ENCODE results near the gene GOLGA6D.
"Not testable (repeated sequence)": the region's sequence is repeated elsewhere in the genome, so short reads cannot be mapped to it uniquely, and the experiment has no call there.

GOLGA6D gene, protein sequence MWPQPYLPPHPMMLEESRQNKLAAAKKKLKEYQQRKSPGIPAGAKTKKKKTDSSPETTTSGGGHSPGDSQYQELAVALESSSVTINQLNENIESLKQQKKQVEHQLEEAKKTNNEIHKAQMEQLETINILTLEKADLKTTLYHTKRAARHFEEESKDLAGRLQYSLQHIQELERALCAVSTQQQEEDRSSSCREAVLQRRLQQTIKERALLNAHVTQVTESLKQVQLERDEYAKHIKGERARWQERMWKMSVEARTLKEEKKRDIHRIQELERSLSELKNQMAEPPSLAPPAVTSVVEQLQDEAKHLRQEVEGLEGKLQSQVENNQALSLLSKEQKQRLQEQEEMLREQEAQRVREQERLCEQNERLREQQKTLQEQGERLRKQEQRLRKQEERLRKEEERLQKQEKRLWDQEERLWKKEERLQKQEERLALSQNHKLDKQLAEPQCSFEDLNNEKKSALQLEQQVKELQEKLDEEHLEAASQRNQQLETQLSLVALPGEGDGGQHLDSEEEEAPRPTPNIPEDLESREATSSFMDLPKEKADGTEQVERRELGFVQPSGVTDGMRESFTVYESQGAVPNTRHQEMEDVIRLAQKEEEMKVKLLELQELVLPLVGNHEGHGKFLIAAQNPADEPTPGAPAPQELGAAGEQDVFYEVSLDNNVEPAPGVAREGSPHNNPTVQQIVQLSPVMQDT

DNA sequence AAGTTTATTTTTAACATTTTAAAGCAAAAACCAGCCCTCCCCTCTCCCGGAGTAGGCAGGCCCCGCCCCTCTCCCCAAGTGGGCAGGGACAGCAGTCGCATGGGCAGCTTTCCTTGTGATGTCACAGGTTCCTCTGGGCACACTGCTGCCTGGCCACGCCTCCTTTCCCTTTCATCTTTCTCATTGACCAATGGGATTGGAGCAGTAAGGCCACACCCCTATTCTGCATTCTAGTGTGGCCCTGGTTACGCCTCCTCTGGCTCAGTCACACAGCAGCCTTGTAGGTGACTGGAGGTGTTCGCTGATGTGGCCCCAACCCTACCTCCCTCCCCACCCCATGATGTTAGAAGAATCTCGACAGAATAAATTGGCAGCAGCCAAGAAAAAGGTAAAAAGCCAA is at the start of gene GOLGA6D:
TSS of gene GOLGA6D (plus strand) at position 264 of the 400 bp plus-strand sequence. CDS start at position 305, 41 bp downstream.
- not testable (repeated sequence) for DNase-seq (ENCODE audit: low spot score)

DNA sequence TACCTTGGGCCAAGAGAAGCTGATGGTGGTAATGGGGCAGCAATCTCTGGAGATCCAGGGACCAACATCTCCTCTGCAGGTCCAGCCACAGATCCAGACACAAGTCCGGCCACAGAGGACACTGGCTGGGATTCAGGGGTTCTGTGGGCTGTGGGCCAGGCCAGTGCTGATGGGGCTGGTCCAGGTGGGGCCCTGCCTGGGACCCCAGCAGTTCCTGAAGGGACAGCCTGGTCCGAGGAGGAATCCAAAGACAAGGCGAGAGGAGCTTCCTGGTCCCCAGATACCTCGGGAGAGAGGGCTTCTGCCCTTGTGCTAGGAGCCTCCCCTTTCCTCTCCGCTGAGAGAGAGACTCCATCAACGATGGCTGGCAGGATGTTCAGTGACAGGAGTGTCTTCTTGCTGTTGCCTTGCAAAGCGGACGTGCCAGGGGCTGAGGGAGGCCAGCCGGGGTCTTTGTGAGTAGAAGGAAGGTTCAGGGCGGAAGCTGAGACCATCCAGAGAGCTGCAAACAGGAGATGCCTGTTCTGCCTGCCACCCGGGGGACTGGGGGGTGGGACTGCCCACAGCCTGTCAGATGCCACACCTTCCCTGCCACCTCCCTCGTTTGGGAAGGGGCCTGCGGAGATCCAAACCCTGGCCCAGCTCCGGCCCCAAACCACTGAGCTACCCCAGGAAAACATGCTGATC is 49.0 kb upstream of the GOLGA6D start:
- no peak for DNase-seq (ENCODE audit: low spot score)

DNA sequence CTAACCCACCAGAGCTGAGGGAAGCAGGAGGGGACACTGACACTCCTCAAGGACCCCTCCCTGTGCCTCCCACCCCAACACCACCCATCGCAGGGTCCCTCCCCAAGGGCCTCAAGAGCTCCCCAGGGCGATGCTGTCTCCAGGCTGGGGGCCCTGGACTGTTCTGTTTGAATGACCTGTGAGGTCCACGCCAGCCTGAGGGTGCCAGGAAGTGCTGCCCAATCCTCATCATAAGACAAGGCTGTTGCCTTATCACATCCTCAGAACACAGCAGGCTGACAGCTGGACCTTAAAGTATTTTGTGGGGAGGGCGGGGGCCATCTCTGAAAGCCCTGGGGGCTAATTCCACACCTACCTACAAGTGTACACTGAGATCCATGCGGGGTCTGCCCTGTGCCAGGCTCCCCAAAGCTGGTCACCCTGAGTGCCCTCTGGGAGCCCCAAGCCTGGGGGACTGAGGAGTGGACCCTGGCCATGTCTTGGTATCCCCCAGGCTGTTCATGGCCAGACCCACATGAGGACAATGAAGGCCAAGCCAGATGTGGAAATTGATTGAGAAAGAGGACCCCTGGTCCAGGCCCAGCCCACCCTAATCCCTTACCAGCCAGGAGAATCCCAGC is 48.3 kb upstream of the GOLGA6D start:
- no peak for DNase-seq (ENCODE audit: low spot score)

DNA sequence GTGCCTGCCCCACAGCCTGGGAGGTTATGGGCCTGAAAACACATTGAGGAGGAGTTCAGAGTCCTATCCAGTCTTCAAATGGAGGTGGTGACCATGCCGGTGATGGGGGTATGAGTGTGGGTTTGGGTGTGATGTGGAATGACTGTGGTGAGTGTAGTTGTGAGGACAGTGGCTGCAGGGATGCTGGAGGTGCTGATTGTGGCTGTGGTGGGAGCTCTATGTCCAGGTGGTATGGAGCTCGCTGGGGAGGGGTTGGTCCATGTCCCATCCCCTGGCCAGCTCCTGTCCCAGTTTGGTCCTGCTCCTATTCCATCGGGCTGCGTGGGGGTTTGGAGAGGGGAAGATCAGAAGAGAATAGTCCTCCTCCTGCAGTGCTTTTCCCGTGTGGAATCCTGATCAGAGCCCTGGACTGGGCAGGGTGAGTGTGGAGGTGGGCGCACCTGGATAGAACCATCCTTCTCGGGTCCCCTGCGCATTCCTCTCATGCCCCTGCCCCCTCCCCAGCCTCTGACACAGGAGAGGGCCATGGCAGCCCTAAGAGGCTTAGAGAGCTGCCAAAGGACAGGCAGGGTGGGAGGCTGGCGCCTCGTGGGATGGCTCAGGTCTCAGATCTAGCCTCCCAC is 47.5 kb upstream of the GOLGA6D start:
- peak; percentile 0 for DNase-seq (ENCODE audit: low spot score)

DNA sequence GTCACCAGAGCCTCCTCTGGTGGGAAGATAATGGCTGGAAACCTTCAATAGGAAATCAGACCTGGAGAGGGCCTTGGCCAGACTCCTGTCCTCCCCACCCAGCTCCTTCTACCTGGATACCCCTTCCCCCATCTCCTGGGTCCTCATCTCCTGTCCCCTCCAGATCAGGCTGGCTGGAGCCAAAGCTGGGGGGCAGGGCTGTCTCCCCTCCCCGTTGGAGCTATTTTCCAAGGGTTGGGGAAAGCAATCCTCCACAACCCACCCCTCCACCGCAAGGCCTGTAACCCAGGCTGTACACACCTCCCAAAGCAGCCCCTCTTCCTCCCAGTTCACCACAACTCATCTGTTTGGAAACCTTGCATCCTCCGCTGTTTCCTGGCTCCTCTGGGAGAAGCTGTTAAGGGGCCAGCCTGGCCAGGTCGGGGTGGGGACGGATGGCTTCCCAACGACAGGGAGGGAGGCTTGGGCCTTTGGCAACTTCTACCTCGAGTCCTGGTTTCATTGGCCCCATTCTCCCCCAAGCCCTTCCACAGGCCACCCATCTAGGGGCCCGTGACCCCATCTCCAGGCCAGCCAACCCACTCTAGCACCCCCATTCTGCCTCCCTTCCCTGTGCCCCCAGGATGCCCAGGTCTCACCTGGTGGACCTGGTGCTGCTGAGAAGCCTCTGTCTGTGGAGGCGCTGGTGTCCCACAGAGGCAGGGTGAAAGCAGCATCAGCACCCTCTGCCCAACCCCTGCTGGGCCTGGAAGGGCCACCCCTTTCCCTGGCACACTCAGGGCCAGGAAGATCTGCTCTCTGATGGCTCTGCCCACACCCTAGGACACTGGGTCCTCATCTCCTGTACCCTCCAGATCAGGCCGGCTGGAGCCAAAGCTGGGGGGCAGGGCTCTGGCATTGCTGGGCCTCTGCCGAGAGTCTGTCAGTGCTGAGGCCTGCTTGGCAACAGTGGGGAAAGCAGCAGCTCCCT is 46.6 kb upstream of the GOLGA6D start:
- DNase-seq (ENCODE audit: low spot score) = peak; percentile 2

DNA sequence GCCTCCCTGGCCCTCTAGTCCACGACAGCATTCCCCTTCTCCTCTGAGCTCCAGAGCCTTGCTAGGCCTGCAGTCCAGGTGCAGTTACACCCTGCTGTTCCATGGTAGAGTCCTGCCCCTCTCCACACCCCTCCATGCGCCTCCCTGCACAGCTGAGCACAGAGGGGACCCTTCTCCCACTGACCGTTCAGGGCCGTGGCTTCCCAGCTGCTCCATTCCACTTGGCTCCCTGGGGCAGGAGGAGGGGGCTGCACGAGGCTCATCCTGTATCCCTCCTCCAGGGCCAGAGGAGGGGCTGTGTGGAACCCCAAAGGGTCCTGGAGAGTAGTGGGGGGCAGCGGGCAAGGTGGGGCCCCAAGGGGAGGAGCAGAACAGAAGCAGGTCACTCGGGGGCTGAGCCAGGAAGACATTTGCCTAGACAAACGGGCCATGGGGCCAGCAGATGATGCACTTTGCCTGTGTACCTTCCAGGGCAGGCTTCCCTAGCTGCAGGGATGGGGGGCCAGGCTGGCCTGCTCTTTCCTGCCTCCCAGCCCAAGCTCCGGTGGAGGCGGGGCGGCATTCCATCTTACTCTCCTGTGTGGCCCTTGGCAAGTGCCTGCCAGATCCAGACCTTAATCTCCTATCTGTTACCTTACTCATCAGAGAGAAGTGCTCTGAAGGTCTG is 45.2 kb upstream of the GOLGA6D start:
- DNase-seq (ENCODE audit: low spot score) = peak; percentile 5

DNA sequence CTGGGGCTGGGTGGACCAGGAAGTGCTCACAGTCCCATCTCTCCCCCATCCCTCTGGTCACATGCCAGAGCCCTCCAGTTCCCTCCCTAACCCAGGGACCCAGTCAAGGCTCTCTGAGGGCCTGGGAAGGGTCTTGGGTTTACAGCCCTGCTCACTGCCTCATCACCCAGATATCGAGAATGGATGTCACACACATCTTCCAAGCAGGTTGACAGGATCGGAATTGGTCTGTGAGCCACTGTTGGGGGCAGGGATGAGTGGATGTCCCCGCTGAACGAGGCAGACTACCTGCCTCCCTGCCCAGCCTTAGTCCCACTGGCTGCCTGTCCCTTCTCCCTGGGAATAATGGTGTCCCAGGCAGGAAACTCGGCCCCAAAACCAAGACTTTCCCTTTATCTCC is 44.5 kb upstream of the GOLGA6D start:
- peak; percentile 2 for DNase-seq (ENCODE audit: low spot score)

DNA sequence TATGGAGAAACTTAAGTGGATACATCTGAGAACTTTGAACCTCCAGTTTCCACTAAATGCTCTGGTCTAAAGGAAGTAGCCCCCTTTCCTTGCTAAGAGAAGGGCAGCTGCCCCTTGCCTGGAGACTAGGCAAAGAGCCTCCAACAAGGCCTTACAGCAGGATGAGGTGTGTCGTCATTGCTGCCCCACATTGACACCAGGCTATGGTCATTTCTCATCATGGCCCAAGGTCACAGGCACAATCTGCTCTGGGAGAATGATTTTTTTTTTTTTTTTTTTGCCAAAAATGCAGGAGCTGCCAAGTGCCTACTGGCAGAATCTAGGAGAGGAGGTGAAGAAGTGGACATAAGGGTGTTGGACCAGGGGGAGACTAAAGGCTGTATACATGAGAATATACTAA is 36.9 kb upstream of the GOLGA6D start:
- not testable (repeated sequence) for DNase-seq (ENCODE audit: low spot score)

DNA sequence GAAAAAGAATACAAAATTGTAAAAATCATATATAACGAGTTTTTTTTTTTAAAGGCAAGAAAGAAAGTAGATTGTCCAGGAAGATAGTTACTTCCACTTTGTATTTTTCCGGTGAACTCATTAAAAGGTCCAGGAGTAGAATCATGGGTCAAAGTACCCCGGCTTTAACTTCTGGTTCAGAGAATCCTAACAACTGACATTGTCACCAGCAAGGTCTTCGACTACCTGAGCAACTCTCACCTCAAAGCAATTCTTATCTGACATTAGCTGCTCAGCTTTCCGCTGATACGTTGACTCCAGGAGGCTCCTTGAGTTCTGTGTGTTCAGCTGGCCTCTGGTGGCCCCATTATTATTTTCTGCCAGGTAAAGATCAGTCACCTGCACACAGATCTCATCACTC is 33.6 kb upstream of the GOLGA6D start:
- not testable (repeated sequence) for DNase-seq (ENCODE audit: low spot score)

DNA sequence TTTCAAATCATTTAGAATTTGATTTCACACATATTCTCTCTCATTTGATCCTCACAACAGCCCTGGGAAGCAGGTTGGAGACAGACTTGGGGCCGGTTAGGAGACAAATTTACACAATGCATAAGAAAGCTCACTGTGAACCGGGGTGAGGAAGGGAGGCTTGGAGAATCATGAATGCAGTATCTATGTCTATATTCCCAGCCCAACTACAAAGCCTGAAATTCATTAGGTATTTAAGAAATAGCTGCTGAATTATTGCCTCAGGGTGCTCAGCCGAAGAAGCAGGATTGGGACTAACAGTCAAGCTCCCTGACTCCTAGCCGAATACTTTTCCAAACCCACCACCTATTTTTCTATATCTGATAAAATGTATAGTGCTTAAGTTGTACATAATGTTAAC is 32.9 kb upstream of the GOLGA6D start:
- no peak for DNase-seq (ENCODE audit: low spot score)

DNA sequence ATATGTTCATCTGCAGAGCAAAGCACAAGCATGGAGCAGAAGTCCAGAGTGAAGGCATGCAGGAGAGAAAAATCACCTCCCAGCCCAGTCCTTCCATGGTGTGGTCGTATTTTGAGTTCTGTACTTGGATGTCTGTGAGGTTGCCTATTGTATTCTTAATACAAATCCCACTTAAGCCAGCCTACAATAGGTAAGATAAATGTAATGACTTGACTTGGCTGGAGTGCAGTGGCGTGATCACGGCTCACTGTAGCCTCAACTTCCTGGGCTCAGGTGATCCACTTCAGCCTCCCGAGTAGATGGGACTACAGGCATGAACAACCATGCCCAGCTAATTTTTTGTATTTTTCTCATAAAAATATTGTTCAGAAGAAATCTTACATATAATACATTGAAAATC is 31.3 kb upstream of the GOLGA6D start:
- not testable (repeated sequence) for DNase-seq (ENCODE audit: low spot score)

DNA sequence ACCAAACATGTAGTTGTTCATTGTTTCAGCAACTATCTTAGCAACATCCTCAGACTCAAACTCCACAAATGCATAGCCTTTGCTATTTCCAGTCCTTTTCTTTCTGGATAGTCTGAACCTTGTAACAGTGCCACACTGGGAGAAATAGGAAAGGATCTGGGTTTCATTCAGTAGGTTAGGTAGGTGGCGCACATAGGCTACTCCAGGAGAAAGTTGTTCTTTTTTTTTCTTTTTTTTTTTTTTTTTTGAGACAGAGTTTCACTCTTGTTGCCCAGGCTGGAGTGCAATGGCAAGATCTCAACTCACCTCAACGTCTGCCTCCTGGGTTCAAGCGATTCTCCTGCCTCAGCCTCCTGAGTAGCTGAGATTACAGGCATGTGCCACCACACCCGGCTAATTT is 30.4 kb upstream of the GOLGA6D start:
- not testable (repeated sequence) for DNase-seq (ENCODE audit: low spot score)

DNA sequence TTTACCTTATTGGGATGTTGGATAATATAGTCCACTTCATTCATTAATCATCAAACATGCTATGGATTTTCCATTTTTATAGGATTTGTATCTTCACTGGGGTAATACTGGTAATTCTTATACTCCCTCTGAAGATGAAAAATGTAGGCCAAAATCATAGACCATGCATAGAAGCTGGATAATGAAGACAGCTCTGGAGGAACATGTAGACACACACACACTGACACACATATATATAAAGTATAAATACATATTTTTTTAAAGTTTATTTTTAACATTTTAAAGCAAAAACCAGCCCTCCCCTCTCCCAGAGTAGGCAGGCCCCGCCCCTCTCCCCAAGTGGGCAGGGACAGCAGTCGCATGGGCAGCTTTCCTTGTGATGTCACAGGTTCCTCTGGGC is 24.6 kb upstream of the GOLGA6D start, which contains the start of gene GOLGA6C:
TSS of gene GOLGA6C (plus strand) at position 301 of the 400 bp plus-strand sequence. CDS start 265 bp downstream, outside the sequence.
- not testable (repeated sequence) for DNase-seq (ENCODE audit: low spot score)

DNA sequence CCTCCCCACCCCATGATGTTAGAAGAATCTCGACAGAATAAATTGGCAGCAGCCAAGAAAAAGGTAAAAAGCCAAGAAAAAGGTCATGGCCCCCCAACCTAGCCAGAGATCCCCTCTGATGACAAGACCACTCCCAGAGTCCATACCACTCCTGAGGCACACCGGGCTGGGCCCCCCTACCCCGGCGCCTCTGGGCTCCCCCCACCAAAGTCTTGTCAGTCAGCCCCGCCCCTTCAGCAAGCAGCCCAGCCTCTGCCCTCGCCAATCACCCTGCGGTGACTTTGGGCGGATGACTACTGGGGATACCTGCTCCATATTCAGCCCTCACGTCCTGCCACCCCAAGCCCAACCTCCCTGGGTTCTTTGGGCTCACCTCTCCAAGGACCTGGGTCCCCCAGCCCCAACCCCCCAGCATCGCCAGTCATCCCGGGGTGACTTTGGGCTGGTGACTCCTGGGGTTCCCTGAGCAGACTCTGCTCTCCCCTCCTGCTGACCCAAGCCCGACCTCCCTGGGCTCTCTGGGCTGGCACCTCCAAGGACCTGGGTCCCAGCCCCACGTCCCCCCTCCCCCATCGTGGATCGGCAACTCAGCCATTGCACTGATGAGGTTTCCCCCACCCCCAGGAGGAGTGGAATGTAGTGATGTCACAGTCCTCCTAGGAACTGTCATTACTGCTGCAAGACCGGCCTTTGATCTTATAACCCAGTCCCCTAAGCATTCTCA is 23.9 kb upstream of the GOLGA6D start:
- not testable (repeated sequence) for DNase-seq (ENCODE audit: low spot score)

DNA sequence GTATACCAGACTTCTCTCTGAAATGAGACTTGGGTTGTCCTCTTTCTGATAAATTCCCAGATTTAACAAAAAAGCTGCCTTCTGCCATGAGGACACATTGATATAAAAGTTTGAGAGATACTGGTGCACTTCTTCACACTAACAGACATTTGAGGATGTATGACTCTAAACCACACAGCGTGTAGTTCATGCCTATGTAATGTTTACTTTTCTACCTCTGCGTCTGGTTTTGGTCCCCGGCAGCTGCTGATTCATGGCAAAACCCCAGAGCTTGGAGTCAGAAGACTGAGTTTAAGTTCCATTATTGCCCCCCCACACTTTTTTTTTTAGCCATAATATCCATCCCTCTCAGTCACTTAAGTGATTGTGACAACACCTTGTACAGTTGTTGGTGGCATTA is 22.8 kb upstream of the GOLGA6D start:
- not testable (repeated sequence) for DNase-seq (ENCODE audit: low spot score)

DNA sequence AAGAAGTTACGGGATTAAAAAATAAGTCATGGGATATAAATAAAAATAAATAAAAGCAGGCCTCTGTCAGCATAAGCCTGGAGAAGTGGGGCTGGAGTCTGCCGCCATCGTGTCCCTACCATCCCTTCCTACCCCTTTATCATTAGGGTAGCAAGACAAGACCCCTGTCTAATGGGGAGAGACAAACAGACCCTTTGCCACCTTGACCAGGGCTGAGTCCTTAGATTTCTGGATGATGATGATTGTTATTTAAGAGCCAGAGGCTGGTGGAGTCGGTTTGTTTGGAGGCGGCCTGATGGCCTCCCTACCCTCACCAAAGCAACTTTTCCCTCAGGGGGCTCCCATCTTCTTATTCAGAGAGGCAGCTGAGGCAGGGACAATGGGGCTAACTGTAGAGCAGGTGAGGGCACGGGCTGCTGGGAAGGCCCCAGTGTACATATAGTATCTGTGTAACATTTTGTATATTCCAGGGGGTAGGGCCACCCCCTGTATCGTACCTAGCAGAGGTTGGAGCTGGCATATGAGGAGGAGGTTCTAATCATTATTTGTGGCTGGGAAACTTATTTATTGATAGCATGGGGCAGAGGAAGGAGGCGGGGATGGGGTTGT is 8.8 kb upstream of the GOLGA6D start:
- DNase-seq (ENCODE audit: low spot score) = not testable (repeated sequence)

DNA sequence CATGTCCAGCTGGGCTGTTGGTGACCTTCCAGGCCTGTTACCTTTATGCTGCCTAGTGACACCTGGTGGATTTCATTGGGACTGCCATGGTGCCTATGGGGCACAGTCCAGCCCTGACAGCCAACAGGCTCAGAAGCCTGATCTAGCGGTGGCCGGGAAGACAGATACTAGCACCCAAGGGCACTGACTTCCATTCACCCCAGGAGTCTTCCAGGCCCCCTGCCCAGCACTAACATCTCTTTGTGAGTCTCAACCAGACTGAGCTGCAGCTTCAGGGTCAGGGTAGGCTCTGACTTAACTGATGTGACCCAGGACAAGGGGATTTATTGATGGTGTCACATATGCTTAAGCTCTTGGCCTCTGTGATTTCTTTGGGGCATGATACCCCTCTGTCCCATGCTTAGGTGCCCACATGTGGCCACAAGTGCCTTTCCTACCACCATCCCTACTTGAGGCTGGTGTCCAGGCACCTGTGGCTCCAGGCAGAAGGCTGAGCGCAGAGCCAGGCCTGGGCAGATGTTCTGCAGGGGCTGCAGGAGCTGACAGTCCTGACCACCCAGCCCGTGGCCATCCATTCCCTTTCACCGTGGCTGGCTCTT is 8.0 kb upstream of the GOLGA6D start:
- not testable (repeated sequence) for DNase-seq (ENCODE audit: low spot score)

DNA sequence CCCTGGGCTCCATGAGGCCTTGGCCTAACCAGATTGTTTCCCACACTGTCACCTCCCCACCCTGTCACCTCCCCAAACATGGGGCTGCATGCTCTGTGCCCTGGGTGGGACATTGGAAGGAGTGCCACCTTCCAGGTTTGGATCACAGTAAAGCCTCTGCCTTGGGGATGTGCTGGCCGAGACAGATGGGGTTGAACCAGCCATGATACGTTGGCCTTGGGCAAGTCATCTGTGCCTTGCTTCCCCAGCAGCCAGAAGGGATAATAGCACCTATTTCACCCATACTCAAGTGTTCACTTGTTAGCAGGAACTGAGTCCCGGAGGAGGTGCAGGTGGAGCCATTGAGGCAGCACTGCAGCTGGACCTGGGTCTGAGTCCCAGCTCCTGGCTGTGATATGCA is 7.0 kb upstream of the GOLGA6D start:
- not testable (repeated sequence) for DNase-seq (ENCODE audit: low spot score)

Measured in AG08396 (cell line).